ENCODE results near the gene ANG.

ANG gene

GRCh38 chr14:20675669-20676068, 12.9 kb upstream of the ANG start:
- Histone ChIP-seq H3K27me3 (ENCODE audit: insufficient read depth, low read length) (peaks cover 8% of the 10 kb centered on the region; the same call in 1 of the 2 replicates), H3K36me3 (ENCODE audit: insufficient read depth, low read length) (no peaks in the 10 kb centered on the region), H3K4me3 (ENCODE audit: low read depth, low read length, poor library complexity, severe bottlenecking) (no peak overlapping the region), H2AFZ (ENCODE audit: low read length) (no peak overlapping the region), H3F3A (ENCODE audit: insufficient read depth, low read length) (no peaks in the 10 kb centered on the region), H3K27ac (ENCODE audit: low read depth, low read length, poor library complexity, severe bottlenecking) (no peak overlapping the region), H3K4me2 (ENCODE audit: low read length) (no peak overlapping the region), H3K9ac (ENCODE audit: low read length) (no peak overlapping the region), H3K4me1 (ENCODE audit: insufficient read depth, low read length, severe bottlenecking) (peaks cover 8% of the 10 kb centered on the region), H3K79me2 (ENCODE audit: insufficient read depth, low read length) (no peaks in the 10 kb centered on the region), H4K20me1 (ENCODE audit: insufficient read depth, low read length) (no peaks in the 10 kb centered on the region), H3K9me2 (ENCODE audit: low read depth, low read length) (no peaks in the 10 kb centered on the region), H3K9me3 (ENCODE audit: low read length) (no peaks in the 10 kb centered on the region)
- no peak for TF ChIP-seq EZH2 (IDR thresholded peaks at IDR 0.05; ENCODE audit: borderline replicate concordance, low read length)
- TF ChIP-seq, protein P1, sequence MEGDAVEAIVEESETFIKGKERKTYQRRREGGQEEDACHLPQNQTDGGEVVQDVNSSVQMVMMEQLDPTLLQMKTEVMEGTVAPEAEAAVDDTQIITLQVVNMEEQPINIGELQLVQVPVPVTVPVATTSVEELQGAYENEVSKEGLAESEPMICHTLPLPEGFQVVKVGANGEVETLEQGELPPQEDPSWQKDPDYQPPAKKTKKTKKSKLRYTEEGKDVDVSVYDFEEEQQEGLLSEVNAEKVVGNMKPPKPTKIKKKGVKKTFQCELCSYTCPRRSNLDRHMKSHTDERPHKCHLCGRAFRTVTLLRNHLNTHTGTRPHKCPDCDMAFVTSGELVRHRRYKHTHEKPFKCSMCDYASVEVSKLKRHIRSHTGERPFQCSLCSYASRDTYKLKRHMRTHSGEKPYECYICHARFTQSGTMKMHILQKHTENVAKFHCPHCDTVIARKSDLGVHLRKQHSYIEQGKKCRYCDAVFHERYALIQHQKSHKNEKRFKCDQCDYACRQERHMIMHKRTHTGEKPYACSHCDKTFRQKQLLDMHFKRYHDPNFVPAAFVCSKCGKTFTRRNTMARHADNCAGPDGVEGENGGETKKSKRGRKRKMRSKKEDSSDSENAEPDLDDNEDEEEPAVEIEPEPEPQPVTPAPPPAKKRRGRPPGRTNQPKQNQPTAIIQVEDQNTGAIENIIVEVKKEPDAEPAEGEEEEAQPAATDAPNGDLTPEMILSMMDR (IDR thresholded peaks at IDR 0.05; ENCODE audit: low read length): no peak

GRCh38 chr14:20676072-20676471, 12.5 kb upstream of the ANG start:
- Histone ChIP-seq H3F3A (ENCODE audit: insufficient read depth, low read length) (no peaks in the 10 kb centered on the region), H3K4me2 (ENCODE audit: low read length) (no peak overlapping the region), H2AFZ (ENCODE audit: low read length) (no peak overlapping the region), H4K20me1 (ENCODE audit: insufficient read depth, low read length) (no peaks in the 10 kb centered on the region), H3K79me2 (ENCODE audit: insufficient read depth, low read length) (no peaks in the 10 kb centered on the region), H3K9ac (ENCODE audit: low read length) (no peak overlapping the region), H3K27me3 (ENCODE audit: insufficient read depth, low read length) (peaks cover 8% of the 10 kb centered on the region; the same call in 1 of the 2 replicates), H3K36me3 (ENCODE audit: insufficient read depth, low read length) (no peaks in the 10 kb centered on the region), H3K9me2 (ENCODE audit: low read depth, low read length) (no peaks in the 10 kb centered on the region), H3K4me1 (ENCODE audit: insufficient read depth, low read length, severe bottlenecking) (peaks cover 12% of the 10 kb centered on the region), H3K27ac (ENCODE audit: low read depth, low read length, poor library complexity, severe bottlenecking) (no peak overlapping the region), H3K9me3 (ENCODE audit: low read length) (no peaks in the 10 kb centered on the region), H3K4me3 (ENCODE audit: low read depth, low read length, poor library complexity, severe bottlenecking) (no peak overlapping the region)
- TF ChIP-seq, protein P1 (IDR thresholded peaks at IDR 0.05; ENCODE audit: low read length): no peak
- no peak for TF ChIP-seq EZH2 (IDR thresholded peaks at IDR 0.05; ENCODE audit: borderline replicate concordance, low read length)

- Histone ChIP-seq H4K20me1 (ENCODE audit: insufficient read depth, low read length) (no peaks in the 10 kb centered on the region), H3K9ac (ENCODE audit: low read length) (no peak overlapping the region), H3K9me2 (ENCODE audit: low read depth, low read length) (no peaks in the 10 kb centered on the region), H2AFZ (ENCODE audit: low read length) (no peak overlapping the region), H3K4me3 (ENCODE audit: low read depth, low read length, poor library complexity, severe bottlenecking) (peak overlapping the region; percentile 80), H3K27me3 (ENCODE audit: insufficient read depth, low read length) (peaks cover 4% of the 10 kb centered on the region; the same call in 1 of the 2 replicates), H3K27ac (ENCODE audit: low read depth, low read length, poor library complexity, severe bottlenecking) (no peak overlapping the region), H3F3A (ENCODE audit: insufficient read depth, low read length) (no peaks in the 10 kb centered on the region), H3K79me2 (ENCODE audit: insufficient read depth, low read length) (no peaks in the 10 kb centered on the region), H3K4me1 (ENCODE audit: insufficient read depth, low read length, severe bottlenecking) (peaks cover 31% of the 10 kb centered on the region), H3K9me3 (ENCODE audit: low read length) (no peaks in the 10 kb centered on the region), H3K36me3 (ENCODE audit: insufficient read depth, low read length) (no peaks in the 10 kb centered on the region), H3K4me2 (ENCODE audit: low read length) (peak overlapping the region; percentile 87)
- TF ChIP-seq, protein P1 (IDR thresholded peaks at IDR 0.05; ENCODE audit: low read length): no peak
- no peak for TF ChIP-seq EZH2 (IDR thresholded peaks at IDR 0.05; ENCODE audit: borderline replicate concordance, low read length)
Measured at GRCh38 chr14:20679907-20680306, 8.7 kb upstream of the ANG start.
